ENCODE data around the gene MBD3L5.
"Not testable (repeated sequence)": the region's sequence is repeated elsewhere in the genome, so short reads cannot be mapped to it uniquely, and the experiment has no call there.

The MBD3L5 gene

DNA sequence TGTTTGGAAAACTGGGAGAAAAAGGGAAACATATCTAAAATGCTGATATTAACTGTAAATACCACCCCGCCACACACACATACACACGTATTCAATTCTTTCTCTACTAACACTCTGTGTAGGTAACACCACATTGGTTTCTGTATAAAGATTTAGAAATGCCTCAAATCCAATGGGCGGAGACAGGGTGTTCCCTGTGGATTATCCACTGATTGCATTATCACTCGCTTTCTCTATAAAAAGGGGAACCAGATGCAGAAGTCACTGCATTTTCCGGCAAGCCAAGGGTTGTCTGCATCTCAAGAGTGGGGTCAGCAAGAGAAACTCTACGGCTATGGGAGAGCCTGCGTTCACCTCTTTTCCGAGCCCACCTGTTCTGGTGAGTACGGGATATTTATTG, at the start of gene MBD3L5:
TSS of gene MBD3L5 (plus strand) at position 301 of the 400 bp plus-strand sequence. CDS start at position 335, 34 bp downstream.
- not testable (repeated sequence) for DNase-seq

DNA sequence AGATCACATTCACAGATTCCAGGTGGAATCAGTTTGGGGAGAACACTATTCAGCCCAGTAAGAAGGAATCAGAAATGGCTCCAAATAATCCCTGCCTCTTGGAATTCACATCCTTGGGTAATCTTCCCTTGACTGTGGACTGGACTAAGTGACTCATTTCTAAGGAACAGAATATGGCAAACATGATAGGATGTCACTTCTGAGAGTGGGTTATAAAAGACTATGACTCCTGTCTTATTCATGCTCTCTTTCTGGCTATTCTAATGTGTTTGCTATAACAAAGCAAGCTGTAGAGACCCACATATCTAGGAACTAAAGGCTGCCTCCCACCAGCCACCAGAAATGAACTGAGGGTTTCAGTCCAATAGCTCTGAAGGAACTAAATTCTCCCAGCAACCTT, 46.9 kb upstream of the MBD3L5 start:
- no peak for DNase-seq

DNA sequence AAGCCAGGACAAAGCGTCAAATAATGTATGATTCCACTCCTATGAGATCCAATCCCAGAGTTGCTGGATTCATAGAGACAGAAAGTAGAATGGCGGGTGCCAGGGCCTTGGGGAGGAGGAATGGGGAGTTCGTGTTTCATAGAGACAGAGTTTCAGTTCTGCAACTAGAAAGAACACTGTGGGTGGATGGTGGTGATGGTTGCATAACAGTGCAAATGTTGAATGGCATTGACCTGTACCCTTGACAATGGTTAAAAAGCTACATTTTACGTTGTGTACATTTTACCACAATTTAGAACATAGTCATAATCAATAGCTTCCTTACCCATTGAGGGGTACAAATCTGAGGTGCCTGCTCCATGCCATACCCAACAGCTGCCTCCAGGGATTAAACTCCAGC, 42.5 kb upstream of the MBD3L5 start:
- DNase-seq = no peak

DNA sequence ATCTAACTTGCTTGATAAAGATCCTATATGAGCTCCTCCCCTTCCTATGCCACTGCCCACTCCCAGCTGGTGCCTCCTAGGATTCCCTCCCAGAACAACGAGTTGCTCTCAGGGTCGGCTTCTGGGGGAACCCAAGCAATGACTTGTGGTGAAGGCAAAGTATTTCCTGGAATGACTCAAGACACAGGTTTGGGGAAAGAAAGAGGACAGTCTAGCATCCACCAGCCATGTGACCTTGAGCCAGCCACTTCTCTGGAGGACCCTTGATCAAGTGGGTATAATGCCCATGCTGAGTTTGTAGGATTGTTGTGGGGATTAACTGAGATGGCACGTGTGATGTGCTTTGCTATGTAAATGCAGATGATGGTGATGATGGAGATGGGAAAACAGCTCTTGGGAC, 42.1 kb upstream of the MBD3L5 start:
- DNase-seq = no peak

DNA sequence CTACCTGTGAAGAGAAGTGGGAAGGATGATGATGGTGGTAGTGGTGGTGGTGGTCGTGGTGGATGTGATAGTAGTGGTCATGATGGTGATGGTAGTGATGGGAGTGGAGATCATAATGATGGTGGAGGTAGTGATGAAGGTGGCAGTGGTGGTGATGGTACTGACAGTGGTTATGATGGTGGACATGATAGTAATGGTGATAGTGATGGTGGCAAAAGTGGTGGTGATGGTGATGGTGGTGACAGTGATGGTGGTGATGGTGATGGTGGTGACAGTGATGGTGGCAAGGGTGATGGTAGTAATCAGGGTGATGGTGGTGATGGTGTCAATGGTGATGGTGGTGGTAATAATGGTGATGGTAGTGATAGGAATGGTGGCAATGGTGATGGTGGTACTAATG, 35.3 kb upstream of the MBD3L5 start:
- no peak for DNase-seq

DNA sequence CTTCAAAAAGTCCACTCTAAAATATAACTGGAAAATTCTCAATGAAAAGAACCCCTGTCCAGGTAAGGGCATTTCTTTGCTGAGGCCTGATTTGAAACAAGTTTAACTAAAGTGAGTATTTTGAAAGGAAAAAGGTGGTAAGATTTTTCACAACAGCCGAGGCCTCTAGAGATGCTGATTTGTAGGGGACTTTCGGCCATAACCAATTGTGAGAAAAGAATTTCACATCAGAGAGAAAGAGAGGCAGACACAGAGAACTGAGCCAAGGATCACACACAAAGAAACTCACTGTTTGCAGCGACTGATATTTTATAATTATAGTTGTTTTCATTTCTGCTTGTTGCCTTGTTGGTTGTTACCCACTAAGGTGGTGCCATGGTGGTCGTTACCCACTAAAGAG, 33.6 kb upstream of the MBD3L5 start:
- DNase-seq = no peak

DNA sequence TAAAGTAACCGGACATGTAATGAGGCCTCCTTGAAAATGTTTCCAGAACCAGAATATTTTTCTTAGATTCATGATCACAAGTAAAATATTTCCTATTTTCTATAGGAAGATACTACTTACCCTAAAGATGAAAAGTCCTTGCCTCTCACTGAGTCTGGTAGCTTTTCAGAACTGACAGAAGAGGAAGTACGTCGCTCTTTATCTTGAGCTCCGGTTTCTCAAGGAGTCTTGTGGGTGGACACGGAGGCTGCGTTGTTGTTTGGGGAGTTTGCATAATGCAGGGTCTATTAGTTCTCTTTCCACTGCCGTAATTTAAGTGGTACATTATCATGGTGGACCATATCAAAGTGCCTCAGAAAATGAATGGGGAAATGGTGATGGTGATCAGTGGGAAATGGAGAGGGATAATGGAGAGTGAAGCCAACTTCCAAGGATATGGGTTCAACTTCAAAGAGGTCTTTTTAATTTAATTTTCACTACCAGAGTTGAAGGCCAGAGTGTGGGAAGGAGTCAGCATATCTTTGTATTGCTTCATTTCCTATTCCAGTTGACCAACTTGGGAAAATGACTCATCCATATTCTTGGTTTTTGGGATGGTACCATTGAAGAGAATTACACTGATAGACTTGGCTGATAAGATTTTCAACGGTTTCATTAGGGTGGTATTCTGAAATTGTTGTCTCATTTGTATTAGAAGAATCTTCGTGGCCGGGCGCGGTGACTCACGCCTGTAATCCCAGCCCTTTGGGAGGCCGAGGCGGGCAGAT, 32.5 kb upstream of the MBD3L5 start:
- DNase-seq = no peak

DNA sequence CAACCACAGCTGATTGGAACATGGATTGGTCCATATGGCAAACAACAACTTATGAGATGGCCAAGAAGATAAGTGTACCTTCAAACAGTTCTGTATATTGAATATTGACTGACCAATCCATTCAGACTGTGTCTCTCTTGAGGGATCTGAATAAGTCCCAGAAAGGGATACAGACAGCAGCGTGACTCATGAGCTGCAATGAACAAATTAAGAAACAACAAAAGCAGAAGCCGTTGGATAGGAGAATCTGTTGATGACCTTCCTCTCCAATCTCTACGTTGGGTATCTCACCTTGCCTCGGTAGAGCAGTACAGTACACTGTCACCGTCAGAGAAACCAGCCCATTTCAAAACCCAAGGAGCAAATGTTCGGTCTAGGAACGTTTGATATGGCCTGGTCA, 30.4 kb upstream of the MBD3L5 start:
- DNase-seq = no peak

DNA sequence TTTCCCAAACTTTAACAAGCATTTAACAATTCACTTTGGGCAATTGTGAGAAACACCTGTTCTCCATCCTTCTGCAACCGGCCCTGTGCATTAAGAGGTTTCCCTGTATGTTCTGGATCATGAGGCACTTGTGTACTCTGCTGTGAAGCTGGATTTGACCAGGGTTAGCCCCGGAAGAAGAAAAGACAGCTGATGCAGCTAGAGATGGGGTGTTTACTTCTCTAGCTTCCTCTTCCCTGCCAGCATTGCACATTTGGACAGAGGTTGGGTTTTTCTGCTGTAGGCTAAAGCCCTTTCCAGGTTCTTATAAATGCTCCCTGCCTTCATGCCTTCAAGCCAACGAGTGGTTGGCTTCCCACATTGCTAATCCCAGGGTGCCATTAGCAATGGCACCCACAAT, 30.0 kb upstream of the MBD3L5 start:
- no peak for DNase-seq

DNA sequence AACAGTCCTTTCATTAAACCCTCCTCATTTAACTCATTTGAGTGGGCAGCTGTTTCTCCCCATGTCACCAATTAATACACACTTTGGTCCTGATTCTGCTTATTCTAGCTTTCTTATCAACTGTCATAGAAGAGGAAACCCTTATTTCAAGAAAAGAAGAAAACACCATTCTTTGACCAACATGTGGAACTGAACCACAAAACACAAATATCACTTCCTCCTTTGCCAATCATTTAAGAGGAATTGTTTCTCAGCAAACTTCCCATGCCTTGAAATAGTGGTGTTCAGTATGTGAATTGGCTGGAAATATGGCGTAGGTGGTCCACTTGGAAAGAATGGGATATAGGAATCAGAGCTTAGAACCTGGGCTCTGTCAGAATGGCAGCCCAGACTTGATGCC, 29.6 kb upstream of the MBD3L5 start:
- DNase-seq = no peak

DNA sequence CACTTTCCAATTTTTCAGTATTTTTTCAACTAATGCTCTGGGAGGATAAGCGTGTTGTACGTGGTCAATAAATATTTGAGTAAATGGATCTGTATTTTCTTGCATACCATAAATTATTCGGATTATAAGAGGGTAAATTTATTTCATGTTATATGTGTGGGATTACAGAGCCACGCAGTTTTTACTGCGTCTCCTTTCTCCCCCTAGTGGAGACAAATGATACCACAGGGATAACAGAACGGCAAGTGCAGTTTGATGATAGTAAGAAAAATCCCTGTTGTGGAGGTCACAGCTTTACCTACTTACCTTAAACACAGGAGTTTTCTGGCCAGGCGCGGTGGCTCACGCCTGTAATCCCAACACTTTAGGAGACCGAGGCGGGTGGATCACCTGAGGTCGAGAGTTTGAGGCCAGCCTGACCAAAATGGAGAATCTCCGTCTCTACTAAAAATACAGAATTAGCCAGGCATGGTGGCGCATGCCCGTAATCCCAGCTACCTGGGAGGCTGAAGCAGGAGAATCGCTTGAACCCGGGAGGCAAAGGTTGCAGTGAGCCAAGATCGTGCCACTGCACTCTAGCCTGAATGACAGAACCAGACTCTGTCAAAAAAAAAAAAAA, 26.0 kb upstream of the MBD3L5 start:
- no peak for DNase-seq

DNA sequence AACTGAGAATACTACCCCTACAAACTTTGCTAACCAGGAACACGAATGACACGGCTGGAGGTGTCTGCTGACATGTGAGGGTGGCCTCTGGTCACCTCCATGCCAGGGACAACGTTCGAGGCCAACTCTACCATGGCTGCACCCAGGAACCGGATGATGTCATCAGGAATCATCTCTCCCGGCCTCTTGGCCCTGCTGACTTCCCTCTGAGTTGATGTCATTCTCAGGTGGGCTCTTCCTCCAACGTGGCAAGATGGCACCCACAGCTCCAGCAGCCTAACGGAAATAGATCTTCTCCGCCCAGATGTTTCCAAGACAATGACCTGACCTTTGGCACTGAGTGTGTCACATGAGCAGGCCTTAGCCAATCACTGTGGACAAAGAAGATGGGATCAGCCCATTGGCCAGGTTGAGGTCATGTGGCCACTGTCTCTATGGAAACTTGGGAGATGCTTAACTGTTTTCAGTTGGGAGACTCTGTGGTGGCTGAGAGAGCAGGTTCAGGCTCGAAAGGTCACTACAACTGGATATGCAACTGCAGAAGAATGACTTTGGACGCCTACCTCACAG, 24.2 kb upstream of the MBD3L5 start:
- DNase-seq = no peak

DNA sequence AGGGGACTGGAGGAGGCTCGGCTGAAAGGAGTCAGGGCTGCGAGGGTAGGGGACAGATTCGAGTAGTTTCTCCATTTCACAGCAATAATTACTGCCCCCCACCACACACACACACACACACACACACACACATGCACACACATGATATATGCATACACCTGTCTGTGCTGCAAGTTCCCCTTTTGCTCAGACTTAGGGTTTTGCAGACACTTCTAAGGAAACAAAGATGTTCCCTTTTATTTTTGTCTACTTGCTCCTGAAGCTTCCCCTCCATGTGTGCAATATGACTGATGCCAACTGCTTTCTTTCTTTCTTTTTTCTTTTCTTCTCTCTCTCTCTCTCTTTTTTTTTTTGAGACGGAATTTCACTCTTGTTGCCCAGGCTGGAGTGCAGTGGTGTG, 22.5 kb upstream of the MBD3L5 start:
- DNase-seq = no peak

DNA sequence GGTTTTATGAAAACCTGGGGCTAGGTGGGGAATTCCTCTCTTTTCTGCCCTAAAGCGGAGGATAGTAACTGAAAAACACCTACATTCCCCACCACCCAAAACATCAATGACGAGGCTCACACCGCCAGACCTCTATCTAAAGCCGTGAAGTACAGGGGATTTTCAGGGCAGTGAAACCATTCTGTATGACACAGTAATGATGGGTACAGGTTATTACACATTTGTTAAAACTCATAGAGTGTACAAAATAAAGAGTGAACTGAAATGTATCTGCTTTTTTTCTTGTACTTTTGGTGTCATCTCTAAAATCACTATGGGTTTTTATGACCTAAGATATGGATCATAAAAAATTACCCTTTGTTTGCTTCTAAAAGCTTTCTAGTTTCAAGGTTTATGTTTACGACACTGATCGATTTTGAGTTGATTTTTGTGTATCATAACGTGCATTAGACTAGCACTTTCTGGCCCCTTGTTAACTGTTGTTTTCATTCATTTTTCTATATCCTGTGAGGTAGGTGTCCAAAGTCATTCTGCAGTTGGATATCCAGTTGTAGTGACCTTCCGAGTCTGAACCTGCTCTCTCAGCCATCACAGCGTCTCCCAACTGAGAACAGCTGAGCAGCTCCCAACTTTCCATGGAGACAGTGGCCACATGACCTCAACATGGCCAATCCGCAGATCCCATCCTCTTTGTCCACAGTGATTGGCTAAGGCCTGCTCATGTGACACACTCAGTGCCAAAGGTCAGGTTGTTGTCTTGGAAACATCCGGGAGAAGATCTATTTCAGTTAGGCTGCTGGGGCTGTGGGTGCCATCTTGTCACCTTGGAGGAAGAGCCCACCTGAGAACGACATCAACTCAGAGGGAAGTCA, 19.4 kb upstream of the MBD3L5 start:
- no peak for DNase-seq

DNA sequence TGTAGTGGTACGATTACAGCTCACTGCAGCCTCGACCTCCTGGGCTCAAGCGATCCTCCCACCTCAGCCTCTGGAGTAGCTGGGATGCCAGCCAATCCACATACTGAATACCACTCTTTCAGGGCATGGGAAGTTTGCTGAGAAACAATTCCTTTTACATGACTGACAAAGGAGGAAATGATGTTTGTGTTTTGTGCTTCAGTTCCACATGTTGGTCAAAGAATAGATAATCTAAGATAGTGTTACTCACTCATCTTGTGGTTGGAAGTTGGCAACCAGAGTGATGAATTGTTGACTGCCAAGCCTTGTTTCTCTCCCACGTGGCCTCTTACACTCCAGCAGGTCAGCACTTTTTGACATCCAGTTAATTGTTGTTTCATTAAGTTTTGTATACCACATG, 16.7 kb upstream of the MBD3L5 start:
- DNase-seq = no peak

DNA sequence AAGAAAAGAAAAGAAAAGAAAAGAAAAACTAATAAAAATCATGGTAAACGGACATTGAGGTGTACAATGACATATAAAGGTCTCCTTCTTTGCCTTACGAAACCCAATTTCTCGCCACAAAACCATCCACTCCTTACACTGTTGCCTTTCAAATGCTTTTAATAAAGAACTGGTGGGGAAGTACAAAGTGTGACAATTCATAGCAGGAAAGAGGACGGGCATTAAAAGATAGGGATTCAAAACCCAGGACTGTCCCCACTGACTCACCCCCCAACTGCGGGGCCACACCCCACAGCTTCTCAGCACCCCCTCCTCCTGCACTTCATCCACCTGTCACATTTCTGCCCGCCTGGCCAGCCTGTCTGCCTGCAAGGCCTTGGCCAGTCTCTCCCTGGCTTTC, 11.6 kb upstream of the MBD3L5 start:
- DNase-seq = no peak

DNA sequence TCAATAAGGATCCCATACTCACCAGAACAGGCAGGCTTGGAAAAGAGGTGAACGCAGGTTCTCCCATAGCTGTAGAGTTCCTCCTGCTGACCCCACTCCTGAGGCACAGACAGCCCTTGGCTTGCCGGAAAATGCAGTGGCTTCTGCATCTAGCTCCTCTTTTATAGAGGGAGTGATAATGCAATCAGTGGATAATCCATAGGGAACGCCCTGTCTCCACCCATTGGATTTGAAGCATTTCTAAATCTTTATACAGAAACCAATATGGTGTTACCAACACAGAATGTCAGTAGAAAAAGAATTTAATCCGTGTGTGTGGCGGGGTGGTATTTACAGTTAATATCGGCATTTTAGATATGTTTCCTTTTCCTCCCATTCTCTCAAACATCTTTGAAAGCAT, 9.0 kb upstream of the MBD3L5 start, which contains the start of gene MBD3L2B:
TSS of gene MBD3L2B (minus strand) at position 101 of the 400 bp plus-strand sequence. CDS start at position 67, 34 bp downstream.
- not testable (repeated sequence) for DNase-seq

DNA sequence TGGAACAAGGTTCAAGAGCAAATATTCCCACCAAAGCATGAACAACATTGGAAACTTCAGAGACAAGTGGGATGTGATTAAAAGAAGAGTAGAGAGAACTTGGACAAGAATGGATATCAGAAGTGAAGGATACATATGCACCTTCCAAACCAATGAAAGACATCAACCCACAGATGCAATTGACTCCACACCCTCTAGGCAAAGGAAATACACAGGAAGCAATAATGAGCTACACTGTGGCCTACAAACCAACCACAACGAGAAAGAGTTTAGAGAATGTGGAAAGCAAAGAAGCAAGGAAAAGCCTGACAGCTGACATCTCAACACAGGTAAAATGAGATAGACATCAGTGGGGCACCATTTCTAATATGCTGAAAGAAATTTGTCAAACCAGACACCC, 1.6 kb upstream of the MBD3L5 start:
- not testable (repeated sequence) for DNase-seq

DNA sequence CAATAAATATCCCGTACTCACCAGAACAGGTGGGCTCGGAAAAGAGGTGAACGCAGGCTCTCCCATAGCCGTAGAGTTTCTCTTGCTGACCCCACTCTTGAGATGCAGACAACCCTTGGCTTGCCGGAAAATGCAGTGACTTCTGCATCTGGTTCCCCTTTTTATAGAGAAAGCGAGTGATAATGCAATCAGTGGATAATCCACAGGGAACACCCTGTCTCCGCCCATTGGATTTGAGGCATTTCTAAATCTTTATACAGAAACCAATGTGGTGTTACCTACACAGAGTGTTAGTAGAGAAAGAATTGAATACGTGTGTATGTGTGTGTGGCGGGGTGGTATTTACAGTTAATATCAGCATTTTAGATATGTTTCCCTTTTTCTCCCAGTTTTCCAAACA, 9.7 kb downstream of the MBD3L5 start, which contains the start of gene MBD3L4:
TSS of gene MBD3L4 (minus strand) at position 101 of the 400 bp plus-strand sequence. CDS start at position 66, 35 bp downstream.
- DNase-seq = not testable (repeated sequence)

DNA sequence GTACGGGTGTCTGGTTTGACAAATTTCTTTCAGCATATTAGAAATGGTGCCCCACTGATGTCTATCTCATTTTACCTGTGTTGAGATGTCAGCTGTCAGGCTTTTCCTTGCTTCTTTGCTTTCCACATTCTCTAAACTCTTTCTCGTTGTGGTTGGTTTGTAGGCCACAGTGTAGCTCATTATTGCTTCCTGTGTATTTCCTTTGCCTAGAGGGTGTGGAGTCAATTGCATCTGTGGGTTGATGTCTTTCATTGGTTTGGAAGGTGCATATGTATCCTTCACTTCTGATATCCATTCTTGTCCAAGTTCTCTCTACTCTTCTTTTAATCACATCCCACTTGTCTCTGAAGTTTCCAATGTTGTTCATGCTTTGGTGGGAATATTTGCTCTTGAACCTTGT, 11.2 kb downstream of the MBD3L5 start:
- not testable (repeated sequence) for DNase-seq

DNA sequence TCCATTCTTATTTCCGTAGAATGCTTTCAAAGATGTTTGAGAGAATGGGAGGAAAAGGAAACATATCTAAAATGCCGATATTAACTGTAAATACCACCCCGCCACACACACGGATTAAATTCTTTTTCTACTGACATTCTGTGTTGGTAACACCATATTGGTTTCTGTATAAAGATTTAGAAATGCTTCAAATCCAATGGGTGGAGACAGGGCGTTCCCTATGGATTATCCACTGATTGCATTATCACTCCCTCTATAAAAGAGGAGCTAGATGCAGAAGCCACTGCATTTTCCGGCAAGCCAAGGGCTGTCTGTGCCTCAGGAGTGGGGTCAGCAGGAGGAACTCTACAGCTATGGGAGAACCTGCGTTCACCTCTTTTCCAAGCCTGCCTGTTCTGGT, 18.6 kb downstream of the MBD3L5 start, which contains the start of gene MBD3L2:
TSS of gene MBD3L2 (plus strand) at position 301 of the 400 bp plus-strand sequence. CDS start at position 354, 53 bp downstream.
- not testable (repeated sequence) for DNase-seq

DNA sequence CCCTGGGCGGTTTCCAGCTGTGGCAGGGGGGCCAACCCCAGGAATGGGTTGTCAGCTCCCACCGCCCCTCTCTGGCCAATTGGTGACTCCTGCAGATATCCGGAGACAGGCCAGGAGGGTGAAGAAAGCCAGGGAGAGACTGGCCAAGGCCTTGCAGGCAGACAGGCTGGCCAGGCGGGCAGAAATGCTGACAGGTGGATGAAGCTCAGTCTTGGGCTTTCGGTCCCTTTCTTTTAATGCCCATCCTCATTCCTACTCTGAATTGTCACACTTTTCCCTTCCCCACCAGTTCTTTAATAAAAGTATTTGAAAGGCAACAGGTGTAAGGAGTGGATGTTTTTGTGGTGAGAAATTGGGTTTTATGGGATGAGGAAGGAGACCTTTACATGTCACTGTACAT, 21.0 kb downstream of the MBD3L5 start:
- not testable (repeated sequence) for DNase-seq

DNA sequence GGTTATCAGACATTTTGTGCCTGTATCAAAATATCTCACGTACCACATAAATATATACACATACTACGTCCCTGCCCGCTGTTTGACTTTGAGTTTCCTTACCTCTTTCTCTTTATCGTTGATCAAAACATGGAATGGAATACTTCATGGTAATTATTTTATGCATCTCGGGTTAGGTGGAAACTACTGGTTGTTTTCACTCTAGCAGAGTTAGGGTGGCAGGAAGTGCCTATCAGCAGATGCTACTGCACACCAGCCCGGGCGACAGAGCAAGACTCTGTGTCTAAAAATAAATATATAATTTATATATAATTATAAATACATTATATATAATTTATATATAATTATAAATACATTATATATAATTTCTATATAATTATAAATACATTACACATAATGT, 22.5 kb downstream of the MBD3L5 start:
- not testable (repeated sequence) for DNase-seq
